Measurements from ENCODE around the gene SLC7A6.

The SLC7A6 gene

DNA sequence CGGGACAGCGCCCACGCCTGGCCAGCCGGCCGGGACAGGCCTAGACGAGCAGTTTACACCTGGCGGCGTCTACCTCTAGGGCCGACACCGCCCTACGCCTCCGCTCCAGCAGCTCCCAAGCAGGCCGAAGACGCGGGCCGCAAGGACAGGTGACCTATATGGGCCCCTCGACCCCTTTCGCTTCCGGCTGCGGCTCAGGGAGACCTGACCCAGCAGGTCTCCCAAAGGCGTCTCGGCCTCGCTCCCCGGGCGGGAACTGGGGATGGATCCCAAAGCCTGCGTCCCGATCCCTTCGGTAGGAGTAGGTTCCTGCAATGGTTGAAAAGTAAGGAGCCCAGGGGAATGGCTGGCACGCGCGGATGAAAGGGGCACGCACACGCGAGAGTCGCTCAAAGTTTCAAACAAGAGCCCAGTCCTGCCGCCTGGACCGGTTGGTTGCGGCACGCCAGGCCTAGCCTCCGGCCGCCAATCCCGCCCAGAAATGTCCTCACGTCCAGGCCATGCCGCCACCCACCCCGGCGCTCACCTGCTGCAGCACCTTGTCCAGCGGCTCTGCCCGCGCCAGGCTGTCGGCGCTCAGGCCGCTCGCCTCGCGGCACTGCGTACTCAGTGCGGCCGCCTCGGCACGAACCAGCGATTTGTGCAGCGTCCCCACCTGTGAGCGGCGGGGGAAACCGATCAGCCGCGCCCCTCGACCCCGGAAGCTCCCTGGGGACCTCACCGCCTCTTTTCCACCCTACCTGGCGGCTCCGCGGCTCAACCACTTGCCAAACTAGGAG lies 29.0 kb upstream of the SLC7A6 start:
- DNase-seq: no peak

DNA sequence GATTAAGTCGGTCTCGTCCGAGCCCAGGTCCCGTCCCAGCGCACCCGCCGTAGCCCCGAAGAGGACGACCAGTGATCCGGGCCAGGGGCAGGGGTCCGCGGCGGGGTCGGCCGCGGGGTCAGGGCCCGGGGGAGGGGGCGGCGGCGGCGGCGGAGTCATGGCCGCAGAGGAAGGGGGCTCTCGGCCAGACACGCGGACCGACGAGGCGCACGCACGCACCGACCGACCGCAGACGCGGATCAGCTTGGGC lies 28.5 kb upstream of the SLC7A6 start, which contains the start of gene ESRP2:
ESRP2 (minus strand) TSS at position 241 of the 250 bp plus-strand sequence; CDS start at position 159, 82 bp downstream.
- no peak for DNase-seq

DNA sequence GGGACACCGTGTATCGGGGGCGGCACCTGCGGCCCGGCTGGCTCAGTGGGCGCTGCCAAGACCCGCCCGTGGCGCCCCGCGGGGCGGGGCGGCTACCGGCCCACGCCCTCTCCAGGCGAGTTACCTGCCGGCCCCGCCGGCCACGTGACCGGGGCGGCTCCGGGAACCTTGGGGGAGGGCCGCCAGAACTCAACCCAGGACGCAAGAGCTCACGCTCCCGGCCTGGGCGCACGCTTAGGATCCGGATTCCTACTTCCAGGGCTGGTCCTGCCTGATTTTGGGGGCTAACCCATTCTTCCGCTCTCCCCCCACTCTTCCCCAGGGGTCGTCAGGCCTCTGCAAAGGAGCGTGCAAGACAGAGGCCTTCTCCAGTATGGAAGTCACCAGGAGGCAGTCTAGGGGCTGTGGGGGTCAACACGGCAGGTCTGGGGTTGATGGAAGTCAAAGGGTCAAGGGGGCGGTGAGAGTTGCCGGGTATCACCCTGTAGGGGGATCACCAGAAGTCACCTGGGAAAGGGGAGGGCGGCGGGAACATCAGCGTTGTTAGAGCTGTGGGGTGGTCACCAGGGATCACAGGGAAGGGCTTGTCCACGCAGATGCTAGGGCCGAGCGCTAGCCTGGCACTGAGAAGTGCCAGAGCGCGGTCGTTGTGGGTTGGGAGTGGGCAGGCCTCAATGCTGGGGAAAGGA lies 28.0 kb upstream of the SLC7A6 start:
- no peak for DNase-seq

DNA sequence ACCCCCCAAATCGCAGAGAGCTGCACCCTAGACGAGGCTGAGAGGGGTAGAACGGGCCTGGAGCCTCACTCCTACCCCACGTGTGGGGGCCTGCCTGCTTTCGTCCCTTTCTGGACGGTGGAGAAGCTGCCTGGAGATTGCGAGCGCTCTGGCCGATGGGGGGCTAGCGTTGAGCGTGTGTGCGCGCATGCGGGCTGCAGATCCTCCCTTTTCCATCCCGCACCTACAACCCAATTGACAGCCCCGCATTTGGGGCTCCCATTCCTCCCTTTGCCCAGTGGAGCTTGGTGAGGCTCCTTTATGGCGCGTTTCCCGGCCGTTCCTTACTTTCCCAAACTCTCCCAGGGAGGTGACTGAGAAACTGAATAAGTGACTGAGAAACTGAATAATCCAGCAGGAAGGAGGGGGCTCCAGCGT lies 27.5 kb upstream of the SLC7A6 start:
- DNase-seq: no peak

DNA sequence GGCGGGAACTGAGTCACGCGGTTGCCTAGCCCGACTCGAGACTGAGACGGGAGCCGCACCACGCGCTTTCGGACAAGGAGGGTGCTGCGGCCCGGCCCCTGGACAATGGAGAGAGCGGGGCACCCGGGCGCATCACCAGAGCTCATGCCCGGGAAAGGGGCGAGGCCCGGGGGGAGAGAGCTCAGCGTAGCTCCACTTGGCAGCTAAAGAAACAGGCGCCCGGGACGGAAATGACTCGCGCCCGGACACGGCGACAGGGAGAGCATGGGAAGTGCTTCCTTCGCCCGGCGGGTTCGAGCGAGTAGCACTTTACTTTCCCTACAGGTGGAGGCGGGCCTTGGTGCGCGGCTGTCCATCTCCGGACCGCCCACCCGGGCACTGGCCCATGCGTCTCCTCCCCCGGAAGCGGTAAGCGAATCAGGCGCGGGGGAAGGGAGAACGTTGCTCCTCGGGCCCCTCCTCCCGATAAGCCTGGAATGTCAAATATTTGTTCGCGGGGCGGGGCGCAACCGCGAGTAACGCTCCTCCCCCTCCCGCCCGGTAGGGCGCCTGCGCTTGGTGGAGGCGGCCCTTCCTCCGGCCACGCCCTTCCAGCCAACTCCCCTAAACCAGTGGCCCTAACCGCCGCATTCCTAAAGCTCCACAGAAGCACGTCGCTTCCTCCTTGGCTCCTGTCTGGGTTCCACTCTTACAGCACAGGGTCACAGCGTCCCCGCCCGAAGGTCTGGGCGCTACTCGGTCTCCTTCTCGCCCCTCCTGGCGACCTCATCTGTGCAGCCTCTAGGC lies 26.9 kb upstream of the SLC7A6 start:
- DNase-seq: peak; percentile 90

DNA sequence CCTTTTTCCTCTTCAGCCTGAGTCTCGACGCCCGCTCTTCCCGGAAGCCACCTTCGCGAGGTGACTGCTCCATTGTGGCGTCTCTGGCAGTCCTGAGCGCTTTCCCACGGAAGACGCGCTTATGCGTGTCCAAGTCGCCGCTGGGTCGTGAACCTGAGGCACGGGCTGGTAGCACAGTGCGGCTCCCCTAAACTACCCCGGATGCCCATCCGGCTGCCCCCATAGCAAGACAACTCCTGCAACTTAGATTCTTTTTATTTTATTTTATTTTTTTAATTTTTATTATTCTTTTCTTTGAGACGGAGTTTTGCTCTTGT lies 26.3 kb upstream of the SLC7A6 start:
- DNase-seq: no peak

DNA sequence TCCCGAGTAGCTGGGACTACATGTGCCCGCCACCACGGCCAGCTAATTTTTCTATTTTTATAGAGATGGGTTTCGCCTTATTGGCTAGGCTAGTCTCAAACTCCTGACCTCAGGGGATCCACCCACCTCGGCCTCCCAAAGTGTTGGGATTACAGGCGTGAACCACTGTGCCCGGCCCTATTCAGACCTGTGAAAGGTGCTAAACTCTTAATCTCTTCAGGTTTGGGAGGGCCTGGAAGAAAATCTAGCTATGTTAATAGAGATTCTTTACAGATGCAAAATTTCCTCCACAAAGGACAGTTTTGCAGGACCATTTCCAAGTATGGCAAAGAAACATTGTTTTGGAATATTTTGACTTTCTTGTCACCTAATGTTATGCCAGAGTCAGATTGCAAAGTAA lies 22.2 kb upstream of the SLC7A6 start:
- DNase-seq: no peak

DNA sequence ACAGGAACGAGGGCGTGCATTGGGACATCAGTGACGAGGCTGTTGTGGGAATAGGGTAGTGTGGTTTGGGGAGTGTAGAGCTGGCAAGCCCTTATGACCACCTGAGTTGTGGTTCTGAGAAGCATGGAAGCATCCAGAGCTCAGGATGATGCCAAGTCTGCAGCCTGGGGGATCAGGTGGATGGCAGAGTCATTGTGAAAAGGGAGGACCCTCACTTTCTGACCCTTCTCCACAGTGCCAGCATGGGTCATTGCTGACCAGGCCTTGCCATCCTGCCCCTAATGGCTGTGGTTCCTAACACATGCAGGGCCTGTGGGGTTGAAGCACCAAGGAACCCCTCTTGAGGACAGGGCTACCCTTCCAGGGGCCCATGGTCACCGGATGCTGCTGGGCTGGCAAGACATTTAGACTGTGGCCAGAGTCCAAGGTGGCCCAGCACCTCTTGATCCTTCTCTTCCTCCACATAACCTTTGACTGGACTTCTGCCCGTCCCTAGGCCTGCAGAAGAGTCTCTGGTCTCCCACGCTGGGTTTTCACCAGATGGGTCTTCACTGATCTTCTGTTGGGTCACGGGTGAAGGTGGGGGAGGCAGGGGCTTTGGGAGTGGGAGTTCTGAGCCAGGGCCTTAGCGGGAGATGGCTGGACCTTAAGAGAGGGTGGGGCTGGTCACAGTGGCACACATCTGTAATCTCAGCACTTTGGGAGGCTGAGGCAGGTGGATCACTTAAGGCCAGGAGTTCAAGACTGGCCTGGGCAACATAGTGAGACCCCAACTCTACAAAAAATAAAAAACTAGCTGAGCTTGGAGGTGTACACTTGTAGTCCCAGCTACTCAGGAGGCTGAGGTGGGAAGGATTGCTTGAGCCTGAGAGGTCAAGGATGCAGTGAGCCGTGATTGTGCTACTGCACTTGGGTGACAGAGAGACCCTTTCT lies 21.1 kb upstream of the SLC7A6 start:
- no peak for DNase-seq

DNA sequence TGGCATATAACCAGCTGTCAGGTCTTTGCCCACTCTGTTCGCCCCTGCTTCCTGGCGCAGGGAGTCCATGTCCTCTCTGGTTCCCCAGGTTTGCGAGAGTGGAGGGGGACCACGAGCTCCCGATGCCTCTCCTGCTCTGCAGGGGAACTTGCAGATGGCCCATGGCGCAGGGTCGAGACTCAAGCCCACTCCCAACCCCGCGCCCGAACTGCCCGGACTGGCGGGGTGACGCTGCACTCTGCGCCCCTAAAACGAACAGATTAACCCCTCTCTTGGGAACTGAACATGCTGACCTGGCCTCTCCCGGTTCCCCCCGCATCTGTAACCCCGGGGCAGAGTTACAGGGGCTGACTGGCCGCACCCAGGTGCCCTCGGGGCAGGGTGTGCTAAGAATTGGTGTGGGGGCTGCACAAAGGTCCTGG lies 19.8 kb upstream of the SLC7A6 start:
- no peak for DNase-seq

DNA sequence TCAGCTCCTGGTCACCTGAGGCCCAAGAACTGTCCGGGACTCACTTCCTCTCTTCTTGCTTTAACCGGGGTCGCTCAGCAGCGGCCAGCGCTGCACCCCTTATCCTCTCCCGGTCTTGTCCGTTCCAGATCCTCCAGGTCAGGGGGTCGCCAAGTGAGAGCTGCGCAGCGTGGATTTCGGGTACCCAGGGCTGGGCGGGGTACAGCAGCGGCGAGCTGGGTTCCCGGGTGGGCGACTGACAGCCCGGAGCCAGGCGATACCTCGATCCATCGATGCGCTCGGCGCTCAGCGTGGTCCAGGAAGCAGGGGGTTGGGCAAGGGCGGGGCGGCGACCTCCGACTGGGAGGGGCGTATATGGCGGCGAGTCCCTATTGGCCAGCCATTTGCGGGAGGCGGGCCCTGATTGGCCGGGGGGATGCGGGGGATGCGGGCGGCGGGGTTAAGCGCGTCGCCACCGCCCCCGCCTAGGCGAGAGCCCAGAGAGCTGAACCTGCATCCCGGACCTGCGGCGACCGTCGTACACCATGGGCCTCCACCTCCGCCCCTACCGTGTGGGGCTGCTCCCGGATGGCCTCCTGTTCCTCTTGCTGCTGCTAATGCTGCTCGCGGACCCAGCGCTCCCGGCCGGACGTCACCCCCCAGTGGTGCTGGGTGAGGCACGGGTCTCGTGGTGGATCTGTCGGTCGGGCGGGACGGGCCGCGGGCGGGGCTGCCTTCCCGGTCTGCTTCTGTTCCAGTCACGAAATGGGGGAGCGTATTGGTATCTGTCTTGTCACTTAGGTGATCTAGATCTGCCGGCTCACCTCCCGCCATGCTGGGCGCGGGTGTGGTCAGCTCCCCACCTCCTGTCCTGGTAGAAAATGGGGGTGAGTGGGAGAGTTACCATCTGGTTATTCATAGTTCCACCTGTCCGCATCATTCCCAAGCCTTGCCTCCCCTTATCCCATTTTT lies 19.1 kb upstream of the SLC7A6 start, which contains the start of gene PLA2G15:
PLA2G15 (plus strand) TSS at position 471 of the 951 bp plus-strand sequence; CDS start at position 525, 54 bp downstream.
- DNase-seq: peak; percentile 97

DNA sequence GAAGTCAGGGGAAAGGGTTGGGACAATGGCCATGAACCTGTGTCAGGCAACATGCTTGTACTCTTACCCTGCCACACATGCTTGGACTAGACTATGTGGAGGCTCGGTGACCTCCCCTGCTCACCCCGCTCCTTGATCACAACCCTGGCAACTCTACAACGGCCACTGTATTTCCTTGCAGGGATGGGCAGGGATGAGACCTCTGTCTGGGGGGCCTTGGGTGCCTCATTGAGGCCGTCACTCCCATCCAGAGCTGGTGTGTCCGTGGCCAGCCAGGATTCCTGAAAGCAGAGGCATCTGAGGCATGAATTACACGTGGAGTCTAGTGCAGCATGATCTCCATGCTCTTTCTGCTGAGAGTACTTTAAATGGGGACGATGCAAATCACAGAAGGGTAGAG lies 18.2 kb upstream of the SLC7A6 start:
- no peak for DNase-seq

DNA sequence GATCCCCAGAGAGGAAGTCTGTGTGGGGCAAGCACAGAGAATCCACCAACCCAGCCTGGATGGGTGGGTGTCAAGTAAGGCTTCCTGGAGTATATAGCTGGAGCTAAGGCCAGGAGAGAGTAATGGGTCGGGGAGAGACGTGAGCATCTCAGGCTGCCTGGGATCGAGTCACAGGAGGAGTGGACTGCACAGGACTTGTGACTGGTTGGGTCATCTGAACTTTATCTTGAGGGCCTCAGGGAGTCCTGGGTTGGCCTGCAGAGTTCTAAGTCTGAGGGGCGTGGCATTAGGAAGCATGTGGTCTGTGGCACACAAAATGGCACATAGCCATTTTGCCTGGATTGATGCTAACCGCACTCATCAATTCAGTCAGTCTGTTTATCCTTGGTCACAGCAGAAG lies 17.7 kb upstream of the SLC7A6 start:
- no peak for DNase-seq

DNA sequence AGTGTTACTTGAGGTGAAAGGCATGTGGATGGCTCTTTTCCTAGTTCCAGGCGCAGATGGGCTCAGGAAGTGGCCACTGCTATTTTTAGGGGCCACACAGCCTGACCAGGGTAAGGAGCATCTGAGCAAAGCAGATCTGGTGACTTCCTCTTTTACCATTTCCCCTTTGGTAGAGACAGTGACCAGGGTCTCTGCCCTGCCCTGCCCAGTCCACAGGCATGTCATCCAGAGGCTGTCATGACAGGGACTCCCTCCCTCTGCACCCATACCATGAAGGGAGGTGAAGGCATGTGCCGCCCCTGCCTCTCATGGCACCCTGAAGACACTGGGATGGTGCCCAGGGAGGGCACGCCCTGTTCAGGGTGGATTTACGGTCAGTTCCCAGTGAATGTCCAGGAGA lies 16.9 kb upstream of the SLC7A6 start:
- no peak for DNase-seq

DNA sequence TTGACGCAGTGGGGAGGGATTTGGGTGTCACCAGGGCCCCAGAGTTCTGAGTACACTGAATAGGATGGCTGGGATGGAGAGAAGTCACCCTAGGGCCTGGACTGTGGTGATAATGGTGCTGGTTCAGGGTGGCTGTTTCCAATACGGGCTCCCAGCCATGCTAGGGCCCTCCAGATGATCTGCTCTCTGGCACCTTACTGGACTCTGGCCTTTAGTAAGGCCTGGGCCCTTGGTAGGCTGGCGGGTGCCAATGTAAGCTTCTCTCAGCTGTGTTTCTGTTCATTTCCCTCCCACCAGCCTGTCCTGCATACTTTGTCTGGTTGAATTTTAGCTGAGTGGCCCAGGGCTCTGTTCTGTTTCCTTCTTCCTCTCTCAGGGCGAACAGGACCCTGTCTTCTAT lies 16.4 kb upstream of the SLC7A6 start:
- no peak for DNase-seq

DNA sequence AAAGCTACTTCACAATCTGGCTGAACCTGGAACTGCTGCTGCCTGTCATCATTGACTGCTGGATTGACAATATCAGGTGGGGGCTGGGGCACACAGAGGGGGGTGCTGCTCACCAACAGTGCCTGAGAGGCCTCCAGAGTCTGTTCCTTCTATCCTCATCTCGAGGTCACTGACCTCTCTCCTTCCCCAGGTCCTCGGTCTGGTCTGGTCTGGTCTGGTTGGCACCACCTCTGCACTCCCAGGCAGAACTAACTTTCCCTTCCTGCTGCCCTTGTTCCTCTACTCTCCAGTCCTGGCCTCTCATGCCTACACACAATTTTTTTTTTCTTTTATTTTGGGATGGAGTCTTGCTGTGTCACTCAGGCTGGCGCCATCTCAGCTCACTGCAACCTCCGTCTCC lies 15.0 kb upstream of the SLC7A6 start:
- no peak for DNase-seq

DNA sequence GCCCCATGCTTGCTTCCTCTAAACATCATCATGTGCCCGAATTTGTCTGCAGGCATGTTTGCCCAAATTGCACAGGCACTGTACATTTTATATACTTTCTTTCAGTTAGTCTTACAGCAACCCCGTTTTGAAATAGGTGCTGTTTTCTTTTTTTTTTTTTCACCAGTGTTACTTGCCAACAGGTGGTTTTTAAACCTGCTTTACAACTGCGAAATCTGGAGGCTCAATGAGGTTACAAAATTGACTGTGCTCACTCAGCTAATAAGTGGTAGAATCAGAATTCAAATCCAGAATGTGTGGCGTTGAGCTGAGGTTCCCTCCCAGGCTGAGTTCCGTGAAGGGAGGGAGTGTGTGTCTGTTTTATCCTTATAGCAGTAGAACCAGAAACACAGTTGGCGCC lies 13.4 kb upstream of the SLC7A6 start:
- DNase-seq: no peak

DNA sequence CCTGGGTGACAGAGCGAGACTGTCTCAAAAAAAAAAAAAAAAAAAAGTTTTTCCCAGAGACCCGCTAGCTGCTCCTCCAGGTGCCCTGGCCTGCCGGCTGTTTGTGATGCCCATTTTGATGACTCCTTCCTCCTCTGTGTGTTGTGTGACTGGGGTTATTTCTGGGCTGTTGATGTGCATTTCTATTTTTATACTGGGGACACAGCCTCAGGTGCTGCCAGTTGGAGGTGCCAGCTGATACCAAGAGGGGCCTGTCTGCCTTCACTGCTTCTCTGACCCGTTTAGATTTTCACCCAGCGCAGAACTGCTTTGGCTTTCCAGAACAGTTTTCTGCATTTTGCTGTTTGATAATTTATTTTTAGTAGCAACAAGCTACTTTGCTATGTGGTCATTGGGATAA lies 12.5 kb upstream of the SLC7A6 start:
- DNase-seq: no peak

DNA sequence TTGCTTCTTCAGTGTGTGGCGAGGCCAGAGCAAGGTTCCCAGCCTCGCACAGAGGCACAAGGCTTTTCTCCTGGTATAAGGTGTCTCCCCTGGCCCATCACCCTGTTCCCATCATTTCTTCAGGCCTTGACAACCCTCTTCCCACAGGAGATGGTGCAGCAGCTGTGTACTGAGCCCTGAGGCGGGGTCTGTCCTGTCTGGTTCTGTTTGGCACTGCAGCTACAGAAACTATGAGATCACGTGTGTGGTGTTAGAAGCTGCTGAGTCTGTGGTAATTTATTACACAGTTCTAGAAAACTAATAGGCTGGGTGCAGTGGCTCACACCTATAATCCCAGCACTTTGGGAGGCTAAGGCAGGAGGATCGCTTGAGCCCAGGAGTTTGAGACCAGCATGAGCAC lies 11.9 kb upstream of the SLC7A6 start:
- no peak for DNase-seq

DNA sequence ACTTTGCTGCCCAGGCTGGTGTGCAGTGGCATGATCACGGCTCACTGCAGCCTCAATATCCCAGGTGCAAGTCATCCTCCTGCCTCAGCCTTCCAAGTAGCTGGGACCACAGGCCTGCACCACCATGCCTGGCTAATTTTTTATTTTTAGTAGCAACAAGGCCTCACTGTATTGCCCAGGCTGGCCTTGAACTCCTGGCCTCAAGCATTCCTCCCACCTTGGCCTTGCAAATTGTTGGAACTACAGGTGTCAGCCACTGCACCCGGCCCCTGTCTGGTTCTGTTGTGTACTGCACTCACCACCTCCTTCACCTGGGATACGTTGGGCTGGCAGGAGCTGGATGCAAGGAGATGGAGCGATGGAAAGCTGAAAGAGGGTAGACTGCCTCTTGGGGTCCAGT lies 10.6 kb upstream of the SLC7A6 start:
- DNase-seq: no peak

DNA sequence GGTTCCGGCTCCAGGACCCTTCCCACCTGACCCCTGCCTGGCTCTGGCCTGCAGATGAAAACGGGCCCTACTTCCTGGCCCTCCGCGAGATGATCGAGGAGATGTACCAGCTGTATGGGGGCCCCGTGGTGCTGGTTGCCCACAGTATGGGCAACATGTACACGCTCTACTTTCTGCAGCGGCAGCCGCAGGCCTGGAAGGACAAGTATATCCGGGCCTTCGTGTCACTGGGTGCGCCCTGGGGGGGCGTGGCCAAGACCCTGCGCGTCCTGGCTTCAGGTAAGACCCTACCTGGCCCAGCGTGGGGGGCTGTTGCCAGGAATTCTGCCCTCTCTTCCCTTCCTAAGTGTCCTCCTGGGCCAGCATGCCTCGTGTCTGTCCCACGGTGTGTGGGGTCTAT lies 8.6 kb upstream of the SLC7A6 start:
- no peak for DNase-seq

DNA sequence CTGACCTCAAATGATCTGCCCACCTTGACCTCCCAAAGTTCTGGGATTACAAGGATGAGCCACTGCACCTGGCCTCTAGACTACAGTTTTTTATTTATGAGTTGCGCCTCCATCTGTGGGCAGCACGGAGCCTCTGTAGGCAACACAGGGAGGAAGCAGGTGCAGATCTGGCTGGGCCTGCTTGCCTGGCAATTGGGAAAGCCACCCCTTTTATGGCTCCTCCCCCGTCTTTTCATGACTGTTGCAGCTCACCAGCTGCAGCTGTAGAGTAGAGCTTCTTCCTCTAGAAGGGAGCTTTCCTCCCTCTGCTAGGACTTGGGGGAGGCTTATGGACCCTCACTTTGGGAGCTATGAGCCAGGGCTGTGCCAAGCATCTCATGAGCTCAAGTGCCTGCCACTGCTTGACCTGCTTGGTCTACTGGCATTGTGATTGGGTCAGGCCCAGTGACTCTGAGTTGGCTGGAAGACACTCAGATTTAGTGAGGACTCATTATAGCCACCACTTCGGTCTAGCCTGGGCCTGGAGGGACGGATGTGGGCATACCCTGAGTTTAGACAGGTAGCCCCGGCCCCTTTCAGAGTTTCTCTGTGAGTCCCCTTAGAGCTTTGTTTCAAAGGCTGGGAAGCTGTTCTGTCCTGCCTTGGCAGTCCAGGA lies 6.9 kb upstream of the SLC7A6 start:
- DNase-seq: no peak
